Activated CD4-positive, CD25-positive, alpha-beta regulatory T cell treated with anti-CD3 and anti-CD28 coated beads, Interleukin-2, amount 50 U/mL, for 16 hours (primary cell): ENCODE measurements around the gene PATE4.
"Not testable (repeated sequence)": the region's sequence is repeated elsewhere in the genome, so short reads cannot be mapped to it uniquely, and the experiment has no call there.

Experiments
- DNase-seq: peaks from one replicate; pipeline ENCODE4 v3.0.0-alpha.2; 2020; ENCODE audit warnings: low read depth, low spot score

PATE4 gene, protein sequence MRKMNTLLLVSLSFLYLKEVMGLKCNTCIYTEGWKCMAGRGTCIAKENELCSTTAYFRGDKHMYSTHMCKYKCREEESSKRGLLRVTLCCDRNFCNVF

DNA sequence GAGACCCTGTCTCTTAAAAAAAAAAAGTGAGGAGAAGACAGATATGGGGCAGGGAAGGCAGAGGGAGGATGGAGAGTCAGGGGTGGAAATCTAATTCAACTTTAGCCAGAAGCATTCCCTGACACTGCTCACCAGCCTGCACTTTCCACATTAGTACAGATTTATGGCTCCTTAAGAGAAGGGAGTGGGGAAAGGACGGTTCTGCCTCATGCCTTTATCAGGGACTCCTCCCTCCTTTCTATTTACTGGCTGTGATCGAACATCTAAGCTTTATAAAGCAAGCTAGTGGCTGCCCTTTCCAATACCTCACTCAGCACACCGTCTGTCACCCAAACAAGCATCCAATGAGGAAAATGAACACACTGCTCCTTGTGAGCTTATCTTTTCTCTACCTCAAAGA, at the start of gene PATE4:
TSS of gene PATE4 (plus strand) at position 301 of the 400 bp plus-strand sequence. CDS start at position 345, 44 bp downstream.
- DNase-seq, result no peak

DNA sequence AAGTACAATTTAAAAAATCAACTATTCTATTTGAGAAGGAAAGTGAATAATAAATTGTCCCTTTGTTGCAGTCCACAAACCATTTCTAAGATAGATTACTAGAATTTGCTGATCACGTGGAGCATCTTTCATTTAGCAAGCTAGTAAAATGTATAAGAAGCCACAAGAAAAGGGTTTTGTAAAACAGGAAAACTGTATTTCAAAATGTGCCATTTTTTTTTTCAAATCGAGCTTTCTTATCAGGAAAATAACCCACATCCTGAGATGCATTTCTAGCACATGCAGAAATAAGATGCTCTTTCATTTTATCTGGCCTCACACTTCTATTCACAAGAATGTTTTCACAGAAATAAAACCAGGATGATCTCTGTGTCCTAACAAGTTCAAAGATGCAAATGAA, 48.4 kb upstream of the PATE4 start:
- no peak for DNase-seq

DNA sequence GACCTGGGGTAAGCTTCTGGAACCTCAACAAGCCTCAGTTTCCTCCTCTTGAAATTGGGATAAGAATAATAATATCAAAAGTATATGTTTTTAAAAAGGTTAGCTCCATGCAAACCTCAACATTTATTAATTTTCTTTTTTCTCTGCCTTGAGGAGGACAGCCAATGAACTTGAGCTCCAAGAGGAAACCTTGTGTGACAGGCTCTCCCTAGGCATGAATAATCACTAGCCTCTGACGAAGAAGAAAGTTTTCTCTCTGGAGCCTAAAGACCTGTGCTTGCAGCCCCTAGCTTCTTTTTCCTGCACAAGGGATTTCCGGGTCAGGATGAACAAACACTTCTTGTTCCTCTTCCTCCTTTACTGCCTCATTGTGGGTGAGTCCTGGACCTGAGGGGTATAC, 45.3 kb upstream of the PATE4 start, which contains the start of gene PATE3:
TSS of gene PATE3 (plus strand) at position 301 of the 400 bp plus-strand sequence. CDS start at position 326, 25 bp downstream.
- no peak for DNase-seq

DNA sequence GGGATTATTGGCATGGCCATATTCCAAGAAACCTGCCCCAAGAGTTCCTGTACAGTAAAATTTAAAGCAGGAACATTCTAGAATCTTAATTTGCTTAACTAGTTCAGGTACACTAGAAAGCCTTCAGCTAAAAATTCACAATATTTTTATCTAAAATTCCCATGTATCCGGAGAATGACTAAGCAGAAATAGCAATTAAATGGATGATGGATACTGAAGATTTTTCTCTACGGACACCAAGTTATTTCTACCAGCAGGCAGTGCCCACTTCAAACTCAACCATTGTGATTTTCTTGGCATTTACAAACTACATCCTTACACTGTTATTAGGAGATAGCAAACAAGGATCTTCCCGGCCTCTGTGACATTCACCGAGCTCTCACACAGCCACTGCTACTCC, 42.3 kb upstream of the PATE4 start:
- DNase-seq, result no peak

DNA sequence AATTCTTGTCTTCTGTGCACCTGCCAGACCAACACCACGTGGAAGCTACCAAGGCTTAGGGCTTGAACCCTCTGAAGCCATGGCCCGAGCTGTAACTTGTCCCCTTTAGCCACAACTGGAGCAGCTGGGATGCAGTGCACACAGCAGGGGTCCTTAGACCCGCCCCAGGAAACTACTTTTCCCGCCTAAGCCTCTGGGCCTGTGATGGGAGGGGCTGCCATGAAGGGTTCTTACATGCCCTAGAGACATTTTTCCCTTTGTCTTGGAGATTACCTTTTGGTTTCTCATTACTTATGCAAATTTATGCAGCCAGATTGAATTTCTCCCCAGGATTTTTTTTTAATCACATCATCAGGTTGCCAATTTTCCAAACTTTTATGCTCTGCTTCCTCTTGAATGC, 35.5 kb upstream of the PATE4 start:
- no peak for DNase-seq

DNA sequence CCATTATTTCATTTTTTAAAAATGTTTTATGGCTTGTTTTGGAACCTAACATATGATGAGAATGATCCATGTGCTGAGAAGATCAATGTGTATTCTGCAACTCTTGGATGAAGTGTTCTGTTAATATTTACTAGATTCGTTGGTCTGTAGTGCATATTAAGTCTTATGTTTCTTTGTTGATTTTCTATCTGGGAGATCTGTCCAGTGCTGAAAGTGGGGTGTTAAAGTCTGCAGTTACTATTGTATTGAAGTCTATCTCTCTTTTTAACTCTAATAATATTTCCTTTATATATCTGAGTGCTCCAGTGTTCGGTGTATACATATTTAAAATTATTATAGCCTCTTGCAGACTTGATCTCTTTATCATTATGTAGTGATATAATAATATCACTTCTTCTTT, 33.3 kb upstream of the PATE4 start:
- no peak for DNase-seq

DNA sequence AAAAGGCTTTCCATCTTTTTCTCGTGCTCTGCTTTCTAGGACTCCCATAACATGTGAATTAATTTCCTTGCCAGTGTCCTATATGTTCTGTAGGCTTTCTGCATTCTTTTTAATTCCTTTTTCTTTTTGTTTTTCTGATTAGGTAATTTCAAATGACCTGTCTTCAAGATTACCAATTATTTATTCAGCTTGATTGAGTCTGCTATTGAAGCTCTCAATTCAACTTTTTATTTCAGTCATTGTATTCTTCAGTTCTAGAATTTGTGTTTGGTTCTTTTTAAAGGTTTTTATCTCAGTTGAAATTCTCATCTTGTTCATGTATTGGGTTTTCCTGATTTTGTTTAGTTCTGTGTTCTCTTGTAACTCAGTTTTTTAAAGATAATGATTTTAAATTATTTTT, 30.7 kb upstream of the PATE4 start:
- DNase-seq, result no peak

DNA sequence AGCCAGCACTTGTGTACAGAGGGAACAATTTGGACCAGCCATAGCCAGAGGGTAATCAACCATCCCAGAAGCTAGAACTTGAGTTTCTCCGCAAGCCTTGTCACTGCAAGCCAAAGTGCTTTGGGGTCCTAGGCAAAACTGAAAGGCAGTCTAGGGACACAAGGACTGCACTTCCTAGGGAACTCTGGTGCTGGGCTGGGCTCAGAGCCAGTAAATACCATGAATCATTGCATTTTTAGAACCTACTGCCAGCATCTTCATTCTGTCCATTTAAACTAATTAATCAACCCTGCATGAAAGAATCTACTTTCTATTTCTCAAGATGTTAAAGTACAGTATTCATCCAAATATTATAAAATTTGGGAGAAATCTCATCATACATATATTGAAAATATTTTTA, 25.2 kb upstream of the PATE4 start:
- DNase-seq, result no peak

DNA sequence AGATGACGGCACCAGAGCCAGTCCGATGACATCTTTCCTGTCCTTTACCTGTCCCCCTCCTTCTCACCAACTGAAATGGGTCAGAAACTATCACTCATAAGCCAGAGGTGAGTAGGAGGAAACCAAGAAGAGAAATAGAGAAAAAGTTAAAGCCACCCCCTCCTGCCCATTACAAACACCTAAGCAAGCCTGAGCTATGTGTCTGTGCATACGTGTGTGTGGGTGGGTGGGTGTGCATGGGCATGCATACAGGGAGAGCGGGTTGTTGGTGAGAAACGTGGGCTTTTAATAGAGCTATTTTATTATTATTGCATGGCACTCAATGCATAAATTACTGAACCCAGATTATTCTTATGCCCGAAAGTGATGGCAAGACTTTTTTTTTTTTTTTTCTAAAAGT, 2.6 kb downstream of the PATE4 start:
- DNase-seq, result no peak

DNA sequence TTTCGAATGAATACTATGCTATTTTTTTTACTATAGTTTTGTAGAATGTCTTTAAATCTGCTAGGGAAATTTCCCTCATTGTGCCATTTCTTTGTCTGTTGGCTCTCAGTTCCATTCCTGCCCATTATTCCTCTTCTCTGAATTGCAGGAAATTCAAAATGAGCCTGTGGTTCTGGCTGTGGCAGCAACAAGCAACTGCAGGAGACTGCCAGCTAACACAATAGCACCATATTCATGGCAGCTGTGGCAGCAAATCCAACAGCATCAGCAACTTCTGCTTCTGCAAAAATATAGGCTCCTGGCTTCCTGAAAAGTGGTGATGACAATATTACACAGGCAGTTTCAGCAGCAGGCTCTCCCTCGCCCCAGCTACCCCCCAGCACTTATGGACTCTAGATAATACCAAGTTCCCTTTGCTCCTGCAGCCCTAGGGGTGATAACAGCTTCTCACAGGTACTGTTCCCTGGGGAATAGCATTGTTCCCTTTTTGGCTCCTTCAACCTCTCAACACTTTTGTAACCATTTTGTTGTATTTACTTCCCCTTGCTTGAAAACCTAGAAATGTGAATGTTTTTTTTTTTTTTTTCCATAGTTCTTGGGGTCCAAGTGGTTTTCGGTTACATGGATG, 9.3 kb downstream of the PATE4 start:
- DNase-seq, result no peak

DNA sequence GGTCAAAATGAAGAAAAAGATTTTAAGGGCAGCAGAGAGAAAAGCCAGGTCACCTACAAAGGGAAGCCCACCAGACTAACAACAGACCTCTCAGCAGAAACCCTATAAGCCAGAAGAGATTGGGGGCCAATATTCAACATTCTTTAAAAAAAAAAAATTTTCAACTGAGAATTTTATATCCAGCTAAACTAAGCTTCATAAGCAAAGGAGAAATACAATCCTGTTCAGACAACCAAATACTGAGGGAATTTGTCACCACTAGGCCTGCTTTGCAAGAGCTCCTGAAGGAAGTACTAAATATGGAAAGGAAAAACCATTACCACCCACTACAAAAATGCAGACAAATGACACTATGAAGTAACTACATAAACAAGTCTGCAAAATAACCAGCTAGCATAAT, 13.1 kb downstream of the PATE4 start:
- DNase-seq, result no peak

DNA sequence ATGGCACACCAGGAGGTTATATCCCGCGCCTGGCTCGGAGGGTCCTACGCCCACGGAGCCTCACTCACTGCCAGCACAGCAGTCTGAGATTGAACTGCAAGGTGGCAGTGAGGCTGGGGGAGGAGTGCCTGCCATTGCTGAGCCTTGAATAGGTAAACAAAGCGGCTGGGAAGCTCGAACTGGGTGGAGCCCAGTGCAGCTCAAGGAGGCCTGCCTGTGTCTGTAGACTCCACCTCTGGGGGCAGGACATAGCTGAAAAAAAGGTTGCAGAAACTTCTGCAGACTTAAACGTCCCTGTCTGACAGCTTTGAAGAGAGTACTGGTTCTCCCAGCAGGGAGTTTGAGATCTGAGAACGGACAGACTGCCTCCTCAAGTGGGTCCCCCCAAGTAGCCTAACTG, 24.6 kb downstream of the PATE4 start:
- not testable (repeated sequence) for DNase-seq

DNA sequence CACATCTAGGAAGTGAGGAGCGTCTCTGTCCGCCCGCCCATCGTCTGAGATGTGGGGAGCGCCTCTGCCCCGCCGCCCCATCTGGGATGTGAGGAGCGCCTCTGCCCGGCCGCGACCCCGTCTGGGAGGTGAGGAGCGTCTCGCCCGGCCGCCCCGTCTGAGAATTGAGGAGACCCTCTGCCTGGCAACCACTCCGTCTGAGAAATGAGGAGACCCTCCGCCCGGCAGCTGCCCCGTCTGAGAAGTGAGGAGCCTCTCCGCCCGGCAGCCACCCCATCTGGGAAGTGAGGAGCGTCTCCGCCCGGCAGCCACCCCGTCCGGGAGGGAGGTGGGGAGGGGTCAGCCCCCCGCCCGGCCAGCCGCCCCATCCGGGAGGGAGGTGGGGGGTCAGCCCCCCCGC, 29.7 kb downstream of the PATE4 start:
- DNase-seq, result not testable (repeated sequence)

DNA sequence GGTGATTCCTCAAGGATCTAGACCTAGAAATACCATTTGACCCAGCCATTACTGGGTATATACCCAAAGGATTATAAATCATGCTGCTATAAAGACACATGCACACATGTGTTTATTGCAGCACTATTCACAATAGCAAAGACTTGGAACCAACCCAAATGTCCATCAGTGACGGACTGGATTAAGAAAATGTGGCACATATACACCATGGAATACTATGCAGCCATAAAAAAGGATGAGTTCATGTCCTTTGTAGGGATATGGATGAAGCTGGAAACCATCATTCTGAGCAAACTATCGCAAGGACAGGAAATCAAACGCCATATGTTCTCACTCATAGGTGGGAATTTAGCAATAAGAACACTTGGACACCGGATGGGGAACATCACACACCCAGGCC, 32.2 kb downstream of the PATE4 start:
- DNase-seq, result not testable (repeated sequence)

DNA sequence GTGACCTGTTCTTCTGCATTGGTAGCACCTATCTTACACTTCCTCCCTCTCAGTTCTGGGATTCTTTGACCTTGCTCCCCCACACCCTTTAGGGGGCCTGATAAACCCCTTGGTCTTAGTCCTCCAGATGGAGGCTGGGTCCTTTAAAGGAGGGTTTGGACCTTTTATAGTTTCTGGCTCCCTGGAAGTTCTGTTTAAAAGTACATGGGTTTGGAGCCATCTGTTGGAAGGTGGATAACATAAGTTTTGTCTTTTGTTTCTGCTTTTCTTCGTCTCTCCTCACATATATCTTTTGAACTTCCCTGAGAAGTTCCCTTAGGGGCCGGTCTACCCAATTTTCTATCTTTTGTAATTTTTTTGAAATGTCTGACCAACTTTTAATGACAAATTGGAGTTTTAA, 36.4 kb downstream of the PATE4 start:
- no peak for DNase-seq

DNA sequence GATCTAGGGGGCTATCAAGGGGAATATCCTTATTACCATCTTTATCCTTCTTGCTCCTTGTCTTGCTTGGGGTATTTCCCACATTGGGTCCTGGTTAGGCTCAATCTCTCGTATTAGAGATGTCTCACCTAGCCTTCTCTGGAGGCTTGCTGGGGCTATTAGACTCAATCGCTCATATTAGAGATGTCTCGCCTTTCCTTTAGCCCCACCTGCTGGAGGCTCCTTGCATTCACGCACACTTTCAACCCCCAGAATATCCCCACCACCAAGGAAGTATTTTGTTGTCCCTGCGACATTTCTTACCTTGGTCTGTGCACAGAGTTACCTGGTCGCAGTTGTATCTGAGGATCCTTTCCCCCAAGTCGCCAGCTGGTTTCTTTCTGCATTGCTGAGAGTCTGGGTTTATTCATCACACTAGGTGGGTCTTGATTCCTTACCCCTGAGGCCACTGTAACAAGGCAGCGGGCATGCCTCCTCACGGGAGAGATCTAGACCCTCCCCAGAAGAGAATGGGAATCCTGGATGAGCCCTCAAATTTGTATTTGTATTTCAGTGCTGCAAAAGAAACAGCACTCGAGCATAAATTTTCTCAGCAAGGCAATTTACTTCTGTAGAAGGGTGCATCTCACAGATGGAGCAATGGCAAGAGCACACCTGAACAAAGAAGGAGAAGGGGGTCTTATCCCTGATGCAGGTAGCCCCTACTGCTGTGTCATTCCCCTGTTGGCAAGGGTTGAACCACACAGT, 38.4 kb downstream of the PATE4 start:
- DNase-seq, result no peak

DNA sequence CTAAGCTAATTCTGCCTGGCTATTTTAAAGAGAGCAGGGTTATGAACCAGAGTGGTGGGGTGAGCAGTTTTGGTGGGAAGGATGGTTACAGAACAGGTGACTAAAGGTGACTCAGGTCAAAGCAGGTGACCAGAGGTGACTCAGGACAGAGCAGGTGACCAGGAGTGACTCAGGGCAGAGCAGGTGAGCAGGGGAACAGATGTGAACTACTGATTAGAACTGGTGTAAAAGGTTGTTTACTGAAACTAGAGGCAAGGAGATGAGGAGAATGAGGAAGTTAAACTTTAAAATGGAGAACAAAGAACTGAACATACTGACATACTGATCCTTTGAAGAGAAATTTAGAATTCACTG, 39.0 kb downstream of the PATE4 start:
- no peak for DNase-seq

DNA sequence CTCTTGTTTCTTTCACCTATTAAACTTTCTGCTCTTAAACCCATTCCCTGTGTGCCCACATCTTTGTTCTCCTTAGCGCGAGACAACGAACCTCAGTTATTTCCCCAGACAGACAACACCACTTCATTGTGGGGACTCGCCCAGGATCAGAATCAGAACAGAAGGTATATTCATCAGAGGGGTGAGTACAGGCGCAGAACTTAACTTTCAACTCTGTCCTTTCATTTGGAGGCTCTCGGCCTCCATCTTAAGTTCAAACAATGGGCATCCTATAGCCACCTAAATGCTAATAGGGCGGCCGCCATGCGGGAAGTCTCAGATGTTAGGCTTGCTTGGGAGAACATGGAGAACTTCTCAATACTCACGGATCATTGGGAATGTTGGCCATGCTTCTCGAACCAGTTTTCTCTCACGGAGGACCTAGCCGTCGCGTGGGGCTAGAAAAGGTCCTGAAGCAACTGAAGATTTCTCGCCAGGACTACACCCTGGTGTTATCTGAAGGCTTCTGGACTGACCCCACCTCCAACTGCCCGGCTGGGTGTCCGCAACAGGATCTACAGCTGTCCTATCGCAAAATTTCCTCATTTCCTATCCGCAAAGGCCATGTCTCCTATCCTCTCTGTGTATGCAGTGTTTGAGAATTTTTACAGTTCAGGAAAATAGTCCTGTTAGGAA, 40.9 kb downstream of the PATE4 start:
- no peak for DNase-seq

DNA sequence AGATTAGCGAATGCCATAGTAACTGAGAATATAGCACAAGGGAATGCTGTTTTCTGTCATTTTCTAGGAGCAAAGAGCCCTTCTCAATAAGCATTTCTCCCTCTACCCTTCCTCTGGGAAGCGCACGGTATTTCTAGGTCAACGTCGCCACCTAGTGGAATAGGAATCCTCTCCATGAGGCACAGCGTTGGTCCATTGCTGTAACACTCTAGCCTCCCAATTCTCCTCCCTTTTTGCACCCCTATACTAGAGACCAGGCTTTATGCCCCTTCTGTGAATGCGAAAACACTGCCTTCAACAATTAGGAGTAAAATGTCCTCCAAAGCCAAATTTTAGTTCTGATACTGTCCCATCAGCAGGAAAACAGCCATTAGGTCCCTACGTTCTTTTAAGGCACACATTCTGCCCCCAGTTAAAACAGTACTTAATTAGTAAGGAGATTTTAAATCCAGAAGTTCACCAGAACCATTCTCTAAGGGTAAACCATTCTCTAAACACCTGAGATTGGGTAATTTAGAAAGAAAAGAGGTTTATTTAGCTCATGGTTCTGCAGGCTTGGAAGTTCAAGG, 41.5 kb downstream of the PATE4 start:
- no peak for DNase-seq

DNA sequence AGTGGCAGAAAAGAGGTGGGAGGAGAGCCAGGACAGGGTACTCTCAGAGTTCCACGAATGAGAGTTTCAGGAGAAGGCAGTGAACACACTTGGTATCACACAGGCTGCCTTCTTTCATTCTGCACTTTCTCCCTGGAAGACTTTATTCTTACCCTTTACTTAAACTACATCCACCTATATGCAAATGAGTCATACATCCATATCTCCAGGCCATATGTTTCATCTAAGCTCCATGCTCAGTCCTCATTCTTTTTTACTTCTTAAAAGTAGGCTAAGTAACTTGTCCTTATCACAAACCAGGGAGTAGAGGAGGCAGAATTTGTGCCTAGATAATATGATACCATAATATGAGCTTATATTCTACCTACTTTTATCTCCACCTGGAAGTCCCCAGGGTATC, 48.2 kb downstream of the PATE4 start:
- DNase-seq, result no peak

DNA sequence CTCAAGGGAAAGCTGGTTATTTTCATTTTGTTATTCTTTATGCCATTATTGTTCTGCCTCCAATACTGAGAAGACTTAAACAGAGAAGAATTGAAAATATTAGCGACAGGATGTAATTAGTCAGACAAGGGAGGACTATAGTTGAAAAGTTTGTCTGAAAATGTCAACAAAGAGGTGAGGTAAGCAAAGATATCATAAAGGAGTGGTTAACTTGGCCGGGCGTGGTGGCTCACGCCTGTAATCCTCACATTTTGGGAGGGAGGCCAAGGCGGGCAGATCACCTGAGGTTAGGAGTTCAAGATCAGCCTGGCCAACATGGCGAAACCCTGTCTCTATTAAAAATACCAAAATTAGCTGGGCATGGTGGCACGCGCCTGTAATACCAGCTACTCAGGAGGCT, 50.3 kb downstream of the PATE4 start:
- DNase-seq, result no peak

DNA sequence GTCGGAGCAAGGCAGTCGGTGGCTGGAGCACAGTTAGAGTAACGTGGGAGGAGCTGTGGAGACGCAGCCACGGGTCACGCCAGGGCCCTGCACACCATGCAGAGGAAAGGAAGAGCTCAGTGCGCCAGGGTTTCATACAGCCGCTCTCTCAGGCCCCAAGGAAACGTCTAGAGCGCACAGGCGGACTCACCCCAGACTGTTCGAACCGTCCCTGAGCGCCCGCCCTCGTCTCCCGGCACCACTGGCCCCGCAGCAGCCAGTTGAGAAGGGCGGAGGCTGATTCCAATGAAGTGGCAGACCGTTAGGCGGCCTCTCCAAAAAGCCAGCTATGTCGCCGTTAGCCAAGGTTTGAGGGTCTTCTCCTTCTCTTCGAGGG, 53.9 kb downstream of the PATE4 start:
- no peak for DNase-seq
